HG02943 (cell line): Measurements from ENCODE around the gene SOX9.

Experiments used
- ATAC-seq: cut with Tn5 transposase; IDR thresholded peaks from one replicate; pipeline ENCODE4 v1.9.1; 2021; ENCODE audit warnings: mild to moderate bottlenecking, low read depth, moderate library complexity; ENCODE audit not compliant: unreplicated experiment

The SOX9 gene

GRCh38 chr17:72120642-72121163 lies at the start of gene SOX9:
Gene SOX9 (plus strand): TSS chr17:72121020. CDS start chr17:72121392, 372 bp downstream.
- peak; percentile 72 for ATAC-seq

GRCh38 chr17:72071330-72071729 lies 49.5 kb upstream of the SOX9 start:
- no peak for ATAC-seq

- ATAC-seq: no peak
Measured at GRCh38 chr17:72075995-72076677, 44.7 kb upstream of the SOX9 start.

GRCh38 chr17:72076678-72077030 lies 44.2 kb upstream of the SOX9 start:
- no peak for ATAC-seq

- no peak for ATAC-seq
Measured at GRCh38 chr17:72077326-72077960, 43.4 kb upstream of the SOX9 start.

- ATAC-seq: no peak
Measured at GRCh38 chr17:72079700-72080099, 41.1 kb upstream of the SOX9 start.

- ATAC-seq: no peak
Measured at GRCh38 chr17:72087876-72088275, 32.9 kb upstream of the SOX9 start.

GRCh38 chr17:72089453-72089987 lies 31.3 kb upstream of the SOX9 start:
- no peak for ATAC-seq

GRCh38 chr17:72090108-72090507 lies 30.7 kb upstream of the SOX9 start:
- no peak for ATAC-seq

GRCh38 chr17:72092710-72093322 lies 28.0 kb upstream of the SOX9 start:
- no peak for ATAC-seq

GRCh38 chr17:72093707-72094106 lies 27.1 kb upstream of the SOX9 start:
- ATAC-seq: no peak

GRCh38 chr17:72095316-72095715 lies 25.5 kb upstream of the SOX9 start:
- no peak for ATAC-seq

GRCh38 chr17:72097144-72097543 lies 23.7 kb upstream of the SOX9 start:
- no peak for ATAC-seq

- ATAC-seq: no peak
Measured at GRCh38 chr17:72099919-72100318, 20.9 kb upstream of the SOX9 start.

GRCh38 chr17:72100470-72100869 lies 20.4 kb upstream of the SOX9 start:
- no peak for ATAC-seq

GRCh38 chr17:72101526-72101925 lies 19.3 kb upstream of the SOX9 start:
- no peak for ATAC-seq

- no peak for ATAC-seq
Measured at GRCh38 chr17:72102366-72102765, 18.5 kb upstream of the SOX9 start.

- ATAC-seq: no peak
Measured at GRCh38 chr17:72104164-72104862, 16.5 kb upstream of the SOX9 start.

- ATAC-seq: no peak
Measured at GRCh38 chr17:72104863-72105234, 16.0 kb upstream of the SOX9 start.

GRCh38 chr17:72107100-72107499 lies 13.7 kb upstream of the SOX9 start:
- no peak for ATAC-seq
